ACC112 (cell line): ENCODE results near the gene ABCC8.

Experiments
- H2AFZ ChIP-seq: fragments of 200-600 bp; sonication (generic); one replicate; pipeline ENCODE4 v1.6.0; 2017; ENCODE audit warnings: antibody characterized with exemption, low read length; ENCODE audit not compliant: unreplicated experiment
- H3K27ac ChIP-seq: fragments of 200-600 bp; sonication (generic); 2 replicates; pipeline ENCODE4 v1.5.1; 2014; ENCODE audit warnings: low read depth, mild to moderate bottlenecking, antibody characterized with exemption, low read length, moderate library complexity
- H3K27me3 ChIP-seq: fragments of 200-600 bp; sonication (generic); 2 replicates; pipeline ENCODE4 v1.6.1; 2014; ENCODE audit warnings: mild to moderate bottlenecking, antibody characterized with exemption, low read length, moderate library complexity, mixed read lengths; ENCODE audit not compliant: insufficient read depth
- H3K36me3 ChIP-seq: fragments of 200-600 bp; sonication (generic); 2 replicates; pipeline ENCODE4 v1.6.1; 2016; ENCODE audit warnings: mild to moderate bottlenecking, antibody characterized with exemption, low read length, moderate library complexity, mixed read lengths; ENCODE audit not compliant: insufficient read depth
- H3K4me1 ChIP-seq: fragments of 200-600 bp; sonication (generic); one replicate; pipeline ENCODE4 v1.6.1; 2016; ENCODE audit warnings: low read length, mixed read lengths; ENCODE audit not compliant: insufficient read depth, unreplicated experiment, control insufficient read depth
- H3K4me3 ChIP-seq: fragments of 200-600 bp; sonication (generic); 2 replicates; pipeline ENCODE4 v1.5.1; 2014; ENCODE audit warnings: mild to moderate bottlenecking, low read depth, low read length
- H3K79me2 ChIP-seq: fragments of 200-600 bp; sonication (generic); one replicate; pipeline ENCODE4 v1.6.0; 2016; ENCODE audit warnings: low read length; ENCODE audit not compliant: control insufficient read depth, unreplicated experiment, insufficient read depth

The ABCC8 gene

DNA sequence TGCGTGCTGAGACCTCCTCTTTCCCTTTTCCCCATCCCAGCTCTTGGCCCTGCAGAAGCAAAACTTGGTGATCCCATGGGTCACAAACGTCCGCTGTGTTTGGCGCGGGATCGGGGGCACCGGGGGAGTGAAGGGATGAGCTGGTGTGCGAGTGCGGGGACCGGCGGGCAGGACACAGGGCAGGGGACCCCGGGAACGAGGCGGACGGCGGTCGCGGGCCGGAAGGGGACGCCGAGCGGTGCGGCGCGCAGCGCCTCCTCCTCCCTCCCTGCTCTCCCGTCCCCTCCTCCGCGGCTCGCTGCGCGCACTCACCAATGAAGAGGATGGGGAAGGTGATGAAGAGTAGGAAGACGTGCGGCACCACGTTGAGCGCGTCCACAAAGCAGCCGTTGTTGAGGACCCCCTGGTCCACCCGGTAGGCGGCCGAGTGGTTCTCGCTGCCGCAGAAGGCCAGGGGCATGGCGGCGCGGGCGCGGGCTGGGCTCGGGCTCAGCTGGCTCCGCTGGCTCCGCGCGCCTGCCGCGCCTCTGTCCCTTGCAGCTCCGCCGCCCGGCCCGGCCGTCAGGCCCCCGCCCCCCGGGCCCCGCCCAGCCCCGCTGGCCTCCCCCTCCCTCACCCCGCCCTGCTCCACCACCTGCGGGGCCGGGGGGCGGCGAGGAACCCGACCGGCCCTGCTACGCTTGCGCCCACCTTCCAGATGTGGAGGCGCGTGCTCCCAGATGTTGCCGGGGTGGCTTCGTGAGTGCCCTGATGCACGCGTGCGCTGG, at the start of gene ABCC8:
Gene ABCC8 (minus strand): TSS at position 529 of the 767 bp plus-strand sequence. CDS start 69 bp downstream, at position 460.
- Histone ChIP-seq H3K27me3 (peaks cover 96% of the 10 kb centered on the region), H3K79me2 (no peaks in the 10 kb centered on the region), H3K4me3 (peak within 1 kb of the TSS; percentile 60), H3K36me3 (no peaks in the 10 kb centered on the region), H3K4me1 (no peaks in the 10 kb centered on the region), H3K27ac (no peak within 1 kb of the TSS), H2AFZ (no peak within 1 kb of the TSS)

GRCh38 chr11:17526326-17526725, 49.7 kb upstream of the ABCC8 start:
- no peaks in the 10 kb centered on the region for H3K4me1 ChIP-seq
- H3K36me3 ChIP-seq, result no peaks in the 10 kb centered on the region
- no peak overlapping the region for H3K27ac ChIP-seq
- peaks cover 41% of the 10 kb centered on the region for H3K27me3 ChIP-seq
- no peaks in the 10 kb centered on the region for H3K79me2 ChIP-seq
- no peak overlapping the region for H2AFZ ChIP-seq
- no peak overlapping the region for H3K4me3 ChIP-seq

DNA sequence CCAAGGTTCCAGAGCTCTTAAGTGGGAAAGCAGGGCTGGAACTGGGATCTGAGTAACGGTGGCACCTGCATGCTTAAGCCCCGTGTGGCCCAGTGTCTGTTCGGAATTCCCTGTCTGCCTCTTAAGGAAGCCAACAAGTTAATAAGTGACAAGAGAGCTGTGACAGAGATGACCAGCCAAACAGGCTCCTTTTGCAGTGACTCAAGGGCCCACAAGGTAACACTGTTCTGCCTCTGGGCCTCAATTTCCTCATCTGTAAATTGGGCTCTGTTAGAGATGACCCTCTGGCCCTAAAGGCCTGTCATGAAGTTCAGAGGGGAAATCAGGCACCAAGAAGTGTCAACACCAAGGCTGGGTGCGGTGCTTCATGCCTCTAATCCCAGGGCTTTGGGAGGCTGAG, 48.9 kb upstream of the ABCC8 start:
- Histone ChIP-seq H3K36me3 (no peaks in the 10 kb centered on the region), H3K27me3 (peaks cover 41% of the 10 kb centered on the region), H3K4me1 (no peaks in the 10 kb centered on the region), H3K27ac (no peak overlapping the region), H2AFZ (no peak overlapping the region), H3K79me2 (no peaks in the 10 kb centered on the region), H3K4me3 (no peak overlapping the region)

DNA sequence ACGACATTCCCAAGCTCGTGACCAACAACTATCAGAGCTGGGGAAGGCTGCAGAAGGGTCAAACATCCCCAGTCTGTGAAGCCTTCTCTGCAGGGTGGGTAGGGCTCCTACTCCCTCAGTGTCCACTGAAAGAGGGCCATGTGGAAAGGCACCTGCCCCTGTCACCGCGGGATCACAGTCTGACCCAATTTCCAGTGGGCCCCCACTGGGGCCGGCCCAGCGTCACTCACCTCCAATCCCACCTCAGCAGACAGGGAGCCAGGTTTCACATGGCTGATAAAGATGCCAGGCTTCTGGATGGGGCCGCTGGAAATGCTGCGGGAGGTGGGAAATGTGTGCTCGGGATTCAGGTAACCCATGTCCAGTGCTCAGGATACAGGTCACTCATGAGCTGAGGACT, 47.6 kb upstream of the ABCC8 start:
- Histone ChIP-seq H3K4me3 (no peak overlapping the region), H3K27me3 (peaks cover 38% of the 10 kb centered on the region), H3K27ac (no peak overlapping the region)

GRCh38 chr11:17522655-17523054, 46.0 kb upstream of the ABCC8 start:
- Histone ChIP-seq H3K4me1 (no peaks in the 10 kb centered on the region), H2AFZ (no peak overlapping the region), H3K4me3 (no peak overlapping the region), H3K36me3 (no peaks in the 10 kb centered on the region), H3K27me3 (peaks cover 40% of the 10 kb centered on the region), H3K79me2 (no peaks in the 10 kb centered on the region), H3K27ac (no peak overlapping the region)

More for the DNA sequence above, 47.6 kb upstream of the ABCC8 start:
- Histone ChIP-seq H3K36me3 (no peaks in the 10 kb centered on the region), H3K4me1 (no peaks in the 10 kb centered on the region), H2AFZ (no peak overlapping the region), H3K79me2 (no peaks in the 10 kb centered on the region)

- H3K4me1 ChIP-seq, result no peaks in the 10 kb centered on the region
- H3K4me3 ChIP-seq, result no peak overlapping the region
- no peak overlapping the region for H2AFZ ChIP-seq
- no peaks in the 10 kb centered on the region for H3K36me3 ChIP-seq
- peaks cover 53% of the 10 kb centered on the region for H3K27me3 ChIP-seq
- H3K79me2 ChIP-seq, result no peaks in the 10 kb centered on the region
- no peak overlapping the region for H3K27ac ChIP-seq
Observed at GRCh38 chr11:17521106-17521900, 44.7 kb upstream of the ABCC8 start.

- no peaks in the 10 kb centered on the region for H3K79me2 ChIP-seq
- no peak overlapping the region for H3K27ac ChIP-seq
- peaks cover 54% of the 10 kb centered on the region for H3K27me3 ChIP-seq
- no peak overlapping the region for H3K4me3 ChIP-seq
- H3K4me1 ChIP-seq, result no peaks in the 10 kb centered on the region
- H3K36me3 ChIP-seq, result no peaks in the 10 kb centered on the region
- no peak overlapping the region for H2AFZ ChIP-seq
Observed at GRCh38 chr11:17519061-17519885, 42.6 kb upstream of the ABCC8 start.

- no peaks in the 10 kb centered on the region for H3K36me3 ChIP-seq
- H3K4me1 ChIP-seq, result peaks cover 3% of the 10 kb centered on the region
- no peak overlapping the region for H2AFZ ChIP-seq
- H3K79me2 ChIP-seq, result no peaks in the 10 kb centered on the region
- H3K27me3 ChIP-seq, result peaks cover 51% of the 10 kb centered on the region
- no peak overlapping the region for H3K4me3 ChIP-seq
- no peak overlapping the region for H3K27ac ChIP-seq
Observed at GRCh38 chr11:17518366-17518765, 41.7 kb upstream of the ABCC8 start.

DNA sequence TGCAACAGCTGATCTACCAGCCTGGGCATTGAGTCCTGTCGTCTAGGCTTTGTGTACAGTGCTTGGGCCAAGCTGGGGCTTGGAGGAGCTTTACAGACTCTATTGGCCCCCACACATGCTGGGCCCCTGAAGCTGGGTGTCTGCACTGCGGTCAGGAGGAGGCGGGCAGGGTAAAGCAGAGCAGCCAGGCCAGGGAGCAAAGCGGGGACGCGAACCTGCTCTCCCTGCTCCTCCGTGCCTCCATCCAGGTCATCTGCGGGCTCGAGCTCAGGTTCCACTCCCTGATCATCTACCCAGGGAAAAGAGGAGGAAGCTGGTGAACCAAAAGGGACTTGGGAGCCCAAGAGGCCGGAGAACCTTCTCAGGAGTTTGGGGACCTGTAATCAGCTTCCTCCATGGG, 40.5 kb upstream of the ABCC8 start:
- H3K79me2 ChIP-seq, result no peaks in the 10 kb centered on the region
- no peaks in the 10 kb centered on the region for H3K36me3 ChIP-seq
- H3K4me3 ChIP-seq, result no peak overlapping the region
- no peak overlapping the region for H2AFZ ChIP-seq
- H3K27ac ChIP-seq, result no peak overlapping the region
- H3K27me3 ChIP-seq, result peaks cover 61% of the 10 kb centered on the region
- peaks cover 4% of the 10 kb centered on the region for H3K4me1 ChIP-seq

GRCh38 chr11:17516551-17517150, 40.0 kb upstream of the ABCC8 start:
- H3K27me3 ChIP-seq, result peaks cover 63% of the 10 kb centered on the region
- H3K36me3 ChIP-seq, result no peaks in the 10 kb centered on the region
- peaks cover 4% of the 10 kb centered on the region for H3K4me1 ChIP-seq
- H3K4me3 ChIP-seq, result no peak overlapping the region
- no peak overlapping the region for H3K27ac ChIP-seq
- no peaks in the 10 kb centered on the region for H3K79me2 ChIP-seq
- no peak overlapping the region for H2AFZ ChIP-seq
